ENCODE data around the gene INHBC.
A peak's percentile ranks its signal among the peaks of the same experiment; 100 is the strongest.

The INHBC gene

DNA sequence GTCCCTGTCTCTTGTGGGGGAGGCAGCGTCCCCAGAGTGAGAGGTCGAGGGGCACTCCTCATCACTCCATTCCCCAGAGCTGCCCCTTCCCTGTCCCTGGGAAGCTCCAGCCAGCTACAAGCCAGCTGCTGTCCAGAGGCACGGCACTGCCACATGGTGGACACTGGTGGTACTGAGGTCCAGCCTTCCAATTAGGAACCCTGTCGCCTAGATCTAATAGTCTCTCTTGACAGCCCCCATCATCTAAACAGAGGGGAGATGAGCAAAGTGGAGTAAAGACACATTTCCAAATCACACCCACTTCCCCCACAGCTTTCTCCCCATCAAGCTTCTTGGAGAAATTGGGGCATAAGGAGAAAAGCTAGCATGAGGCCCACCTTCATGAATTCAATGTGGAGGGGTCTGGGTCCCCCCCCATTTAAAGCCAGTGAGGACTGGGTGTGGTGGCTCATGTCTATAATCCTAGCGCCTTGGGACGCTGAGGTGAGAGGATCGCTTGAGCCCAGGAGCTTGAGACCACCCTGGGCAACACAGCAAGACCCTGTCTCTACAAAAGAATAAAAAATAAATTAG lies 18.4 kb downstream of the INHBC start:
- TF ChIP-seq, protein P1, sequence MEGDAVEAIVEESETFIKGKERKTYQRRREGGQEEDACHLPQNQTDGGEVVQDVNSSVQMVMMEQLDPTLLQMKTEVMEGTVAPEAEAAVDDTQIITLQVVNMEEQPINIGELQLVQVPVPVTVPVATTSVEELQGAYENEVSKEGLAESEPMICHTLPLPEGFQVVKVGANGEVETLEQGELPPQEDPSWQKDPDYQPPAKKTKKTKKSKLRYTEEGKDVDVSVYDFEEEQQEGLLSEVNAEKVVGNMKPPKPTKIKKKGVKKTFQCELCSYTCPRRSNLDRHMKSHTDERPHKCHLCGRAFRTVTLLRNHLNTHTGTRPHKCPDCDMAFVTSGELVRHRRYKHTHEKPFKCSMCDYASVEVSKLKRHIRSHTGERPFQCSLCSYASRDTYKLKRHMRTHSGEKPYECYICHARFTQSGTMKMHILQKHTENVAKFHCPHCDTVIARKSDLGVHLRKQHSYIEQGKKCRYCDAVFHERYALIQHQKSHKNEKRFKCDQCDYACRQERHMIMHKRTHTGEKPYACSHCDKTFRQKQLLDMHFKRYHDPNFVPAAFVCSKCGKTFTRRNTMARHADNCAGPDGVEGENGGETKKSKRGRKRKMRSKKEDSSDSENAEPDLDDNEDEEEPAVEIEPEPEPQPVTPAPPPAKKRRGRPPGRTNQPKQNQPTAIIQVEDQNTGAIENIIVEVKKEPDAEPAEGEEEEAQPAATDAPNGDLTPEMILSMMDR (IDR thresholded peaks at IDR 0.05) = peak; percentile 93 to 97
- H3K9me3 ChIP-seq = no peaks in the 10 kb centered on the region
- peak; percentile 81 to 86 for DNase-seq
- peak overlapping the region; percentile 82 to 89 for H3K27ac ChIP-seq
- no peak overlapping the region for H3K4me3 ChIP-seq
- peaks cover 0 to 25% (median 18%) of the 10 kb centered on the region in 4 donors for H3K4me1 ChIP-seq
- peaks cover 0 to 3% of the 10 kb centered on the region in 2 donors for H3K27me3 ChIP-seq
- H3K36me3 ChIP-seq = no peaks in the 10 kb centered on the region
- intact Hi-C loops (cut with DNase I; ENCODE audit: low total_unique reads) = loop anchor here (1.0 to 5.0 kb wide), 3 partner anchors 146 to 331 kb away; no protein-coding TSS in a partner anchor

DNA sequence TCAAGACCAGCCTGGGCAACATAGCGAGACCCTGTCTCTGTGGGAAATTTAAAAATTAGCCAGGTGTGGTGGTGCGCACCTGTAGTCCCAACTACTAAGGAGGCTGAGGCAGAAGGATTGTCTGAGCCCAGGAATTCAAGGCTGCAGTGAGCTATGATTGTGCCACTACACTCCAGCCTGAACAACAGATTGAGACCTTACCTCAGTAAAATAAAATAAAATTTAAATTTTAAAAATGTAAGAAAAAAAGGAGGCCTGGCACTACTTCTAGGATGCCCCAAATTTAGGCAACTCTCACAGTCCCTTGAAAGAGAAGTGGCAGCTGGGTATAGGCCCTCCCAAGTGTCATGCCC lies 19.6 kb downstream of the INHBC start:
- Histone ChIP-seq H3K36me3 (no peaks in the 10 kb centered on the region), H3K27ac (no peak overlapping the region), H3K27me3 (peaks cover 0 to 3% of the 10 kb centered on the region in 2 donors), H3K4me1 (peaks cover 0 to 25% (median 20%) of the 10 kb centered on the region in 4 donors), H3K4me3 (no peak overlapping the region), H3K9me3 (no peaks in the 10 kb centered on the region)
- intact Hi-C loops (cut with DNase I; ENCODE audit: low total_unique reads) = loop anchor here (5.0 kb wide), 2 partner anchors 187 to 332 kb away; no protein-coding TSS in a partner anchor
- no peak for DNase-seq
- TF ChIP-seq, protein P1 (IDR thresholded peaks at IDR 0.05) = no peak

DNA sequence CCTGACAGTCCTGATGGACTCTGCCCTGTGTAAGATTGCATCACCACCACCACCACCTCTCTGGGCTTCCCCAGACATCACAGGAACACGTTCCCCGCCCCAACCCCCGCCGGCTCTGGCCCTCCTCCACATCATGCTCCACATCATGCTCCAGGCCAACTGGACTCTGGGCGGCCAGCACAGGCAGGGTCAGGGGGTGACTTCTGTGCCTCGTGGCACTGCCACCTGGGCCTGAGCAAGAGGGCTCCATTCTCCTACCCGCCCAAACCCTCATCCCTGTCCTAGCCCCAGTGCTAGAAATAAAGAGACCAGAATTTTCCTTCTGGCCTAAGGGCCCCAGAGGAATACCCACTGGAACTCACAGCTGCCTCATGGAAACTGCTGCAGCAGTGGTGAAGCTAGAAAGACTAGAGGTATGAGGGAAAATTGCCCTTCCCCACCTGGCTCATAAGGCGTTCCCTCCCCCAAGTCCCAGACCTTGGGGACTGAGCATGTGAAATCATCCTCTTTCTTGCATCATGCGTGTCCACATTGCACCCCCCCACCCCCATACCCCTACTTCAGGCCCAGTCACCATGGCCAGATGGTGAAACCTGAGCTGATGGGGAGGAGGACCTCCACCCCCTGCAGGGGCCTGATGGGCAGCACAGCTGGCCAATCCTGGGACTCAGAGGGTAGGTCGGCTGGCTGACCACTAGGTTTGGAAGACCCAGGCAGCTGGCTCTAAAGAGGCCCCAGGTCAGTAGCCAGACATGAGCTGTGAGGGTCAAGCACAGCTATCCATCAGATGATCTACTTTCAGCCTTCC lies 20.2 kb downstream of the INHBC start, which contains the start of gene INHBE:
Gene INHBE, plus strand, starts transcription at position 742 of the 808 bp plus-strand sequence. CDS start 230 bp downstream, outside the sequence.
- Histone ChIP-seq H3K27me3 (peaks cover 0 to 3% of the 10 kb centered on the region in 2 donors), H3K9me3 (no peaks in the 10 kb centered on the region), H3K4me1 (peaks cover 0 to 25% (median 20%) of the 10 kb centered on the region in 4 donors), H3K27ac (no peak within 1 kb of the TSS), H3K36me3 (no peaks in the 10 kb centered on the region), H3K4me3 (no peak within 1 kb of the TSS)
- TF ChIP-seq, protein P1 (IDR thresholded peaks at IDR 0.05) = no peak
- DNase-seq = no peak
- intact Hi-C loops (cut with DNase I; ENCODE audit: low total_unique reads) = loop anchor here (5.0 kb wide), 2 partner anchors 187 to 332 kb away; no protein-coding TSS in a partner anchor

DNA sequence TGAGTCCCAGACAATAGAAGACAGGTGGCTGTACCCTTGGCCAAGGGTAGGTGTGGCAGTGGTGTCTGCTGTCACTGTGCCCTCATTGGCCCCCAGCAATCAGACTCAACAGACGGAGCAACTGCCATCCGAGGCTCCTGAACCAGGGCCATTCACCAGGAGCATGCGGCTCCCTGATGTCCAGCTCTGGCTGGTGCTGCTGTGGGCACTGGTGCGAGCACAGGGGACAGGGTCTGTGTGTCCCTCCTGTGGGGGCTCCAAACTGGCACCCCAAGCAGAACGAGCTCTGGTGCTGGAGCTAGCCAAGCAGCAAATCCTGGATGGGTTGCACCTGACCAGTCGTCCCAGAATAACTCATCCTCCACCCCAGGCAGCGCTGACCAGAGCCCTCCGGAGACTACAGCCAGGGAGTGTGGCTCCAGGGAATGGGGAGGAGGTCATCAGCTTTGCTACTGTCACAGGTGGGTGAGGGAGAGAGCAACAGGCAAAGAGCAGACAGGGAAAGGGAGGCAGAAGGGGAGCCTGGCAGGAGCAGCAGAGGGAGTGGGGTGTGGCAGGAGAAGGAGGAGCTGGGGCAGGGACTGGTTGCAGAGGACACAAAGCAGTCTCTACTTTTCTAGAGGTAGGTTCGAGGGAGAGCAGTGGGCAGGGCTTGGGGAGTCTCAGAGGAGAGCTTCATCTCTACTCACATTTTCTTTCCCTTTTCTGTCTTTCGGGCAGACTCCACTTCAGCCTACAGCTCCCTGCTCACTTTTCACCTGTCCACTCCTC lies 21.0 kb downstream of the INHBC start:
- intact Hi-C loops (cut with DNase I; ENCODE audit: low total_unique reads) = no loop called here
- H3K4me3 ChIP-seq = no peak overlapping the region
- H3K27ac ChIP-seq = no peak overlapping the region
- DNase-seq = no peak
- peaks cover 0 to 3% of the 10 kb centered on the region in 2 donors for H3K27me3 ChIP-seq
- H3K4me1 ChIP-seq = peaks cover 0 to 33% (median 28%) of the 10 kb centered on the region in 4 donors
- TF ChIP-seq, protein P1 (IDR thresholded peaks at IDR 0.05) = no peak
- no peaks in the 10 kb centered on the region for H3K9me3 ChIP-seq
- no peaks in the 10 kb centered on the region for H3K36me3 ChIP-seq

DNA sequence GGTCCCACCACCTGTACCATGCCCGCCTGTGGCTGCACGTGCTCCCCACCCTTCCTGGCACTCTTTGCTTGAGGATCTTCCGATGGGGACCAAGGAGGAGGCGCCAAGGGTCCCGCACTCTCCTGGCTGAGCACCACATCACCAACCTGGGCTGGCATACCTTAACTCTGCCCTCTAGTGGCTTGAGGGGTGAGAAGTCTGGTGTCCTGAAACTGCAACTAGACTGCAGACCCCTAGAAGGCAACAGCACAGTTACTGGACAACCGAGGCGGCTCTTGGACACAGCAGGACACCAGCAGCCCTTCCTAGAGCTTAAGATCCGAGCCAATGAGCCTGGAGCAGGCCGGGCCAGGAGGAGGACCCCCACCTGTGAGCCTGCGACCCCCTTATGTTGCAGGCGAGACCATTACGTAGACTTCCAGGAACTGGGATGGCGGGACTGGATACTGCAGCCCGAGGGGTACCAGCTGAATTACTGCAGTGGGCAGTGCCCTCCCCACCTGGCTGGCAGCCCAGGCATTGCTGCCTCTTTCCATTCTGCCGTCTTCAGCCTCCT lies 21.6 kb downstream of the INHBC start:
- no peak overlapping the region for H3K27ac ChIP-seq
- H3K36me3 ChIP-seq = no peaks in the 10 kb centered on the region
- no peaks in the 10 kb centered on the region for H3K9me3 ChIP-seq
- H3K4me1 ChIP-seq = peaks cover 0 to 38% (median 32%) of the 10 kb centered on the region in 4 donors
- intact Hi-C loops (cut with DNase I; ENCODE audit: low total_unique reads) = no loop called here
- TF ChIP-seq, protein P1 (IDR thresholded peaks at IDR 0.05) = peak in 1 of 2 experiments; percentile 18
- no peak overlapping the region for H3K4me3 ChIP-seq
- H3K27me3 ChIP-seq = peaks cover 0 to 3% of the 10 kb centered on the region in 2 donors
- no peak for DNase-seq

Measured in tibial artery (tissue), 4 donors.